Measurements from ENCODE around the gene THBS3. TPM values are rescaled to one million over a fixed set of nuclear protein-coding genes. Genes with fewer than 3 reads are reported as not detected.

THBS3 gene
- total RNA-seq, 1 donor from 2014 or later, result 40.3 TPM

- no peak for DNase-seq (ENCODE audit: low spot score in 2 of 2)
- intact Hi-C loops (cut with DNase I), result no loop called here
- Histone ChIP-seq H3K4me1 (no peaks in the 10 kb centered on the region), H3K27ac (no peak overlapping the region), H3K27me3 (no peaks in the 10 kb centered on the region), H3K36me3 (no peaks in the 10 kb centered on the region), H3K9me3 (no peaks in the 10 kb centered on the region), H3K4me3 (no peak overlapping the region)
- no peak for TF ChIP-seq CTCF (IDR thresholded peaks at IDR 0.05)
These were observed 20.2 kb downstream of the THBS3 start for GRCh38 chr1:155187456-155187891.

GRCh38 chr1:155186794-155187455 lies 20.8 kb downstream of the THBS3 start:
- H3K4me1 ChIP-seq, result no peaks in the 10 kb centered on the region
- H3K9me3 ChIP-seq, result no peaks in the 10 kb centered on the region
- DNase-seq (ENCODE audit: low spot score in 2 of 2), result no peak
- no peak for TF ChIP-seq CTCF (IDR thresholded peaks at IDR 0.05)
- H3K27me3 ChIP-seq, result no peaks in the 10 kb centered on the region
- no peak overlapping the region for H3K27ac ChIP-seq
- intact Hi-C loops (cut with DNase I), result no loop called here
- no peak overlapping the region for H3K4me3 ChIP-seq
- no peaks in the 10 kb centered on the region for H3K36me3 ChIP-seq

GRCh38 chr1:155186067-155186793 lies 21.5 kb downstream of the THBS3 start:
- intact Hi-C loops (cut with DNase I), result no loop called here
- Histone ChIP-seq H3K27me3 (no peaks in the 10 kb centered on the region), H3K9me3 (no peaks in the 10 kb centered on the region), H3K36me3 (no peaks in the 10 kb centered on the region), H3K27ac (no peak overlapping the region), H3K4me1 (no peaks in the 10 kb centered on the region), H3K4me3 (no peak overlapping the region)
- DNase-seq (ENCODE audit: low spot score in 2 of 2), result no peak
- no peak for TF ChIP-seq CTCF (IDR thresholded peaks at IDR 0.05)

- no peaks in the 10 kb centered on the region for H3K9me3 ChIP-seq
- no peaks in the 10 kb centered on the region for H3K27me3 ChIP-seq
- intact Hi-C loops (cut with DNase I), result no loop called here
- DNase-seq (ENCODE audit: low spot score in 2 of 2), result no peak
- H3K4me3 ChIP-seq, result no peak overlapping the region
- H3K27ac ChIP-seq, result no peak overlapping the region
- no peaks in the 10 kb centered on the region for H3K36me3 ChIP-seq
- no peak for TF ChIP-seq CTCF (IDR thresholded peaks at IDR 0.05)
- no peaks in the 10 kb centered on the region for H3K4me1 ChIP-seq
These were observed 22.0 kb downstream of the THBS3 start for GRCh38 chr1:155185783-155186066.

GRCh38 chr1:155184835-155185782 lies 22.6 kb downstream of the THBS3 start:
- peak in 1 of 2 donors; percentile 8 for DNase-seq (ENCODE audit: low spot score in 2 of 2)
- intact Hi-C loops (cut with DNase I), result no loop called here
- no peak for TF ChIP-seq CTCF (IDR thresholded peaks at IDR 0.05)
- Histone ChIP-seq H3K9me3 (no peaks in the 10 kb centered on the region), H3K27me3 (no peaks in the 10 kb centered on the region), H3K4me3 (no peak overlapping the region), H3K36me3 (peaks cover 0 to under 1% of the 10 kb centered on the region in 2 donors), H3K4me1 (no peaks in the 10 kb centered on the region), H3K27ac (no peak overlapping the region)

Measured in ascending aorta (tissue), 2 donors.